ENCODE measurements around the gene DACH2. TPM values are rescaled to one million over a fixed set of nuclear protein-coding genes. Genes with fewer than 3 reads are reported as not detected.

Gene DACH2
- total RNA-seq, 2 experiments from 2014 or later, result not detected

GRCh38 chrX:86241547-86241946 lies 93.3 kb downstream of the DACH2 start:
- ATAC-seq (ENCODE audit: poor library complexity), result no peak
- Mint-ChIP-seq H3K9me3 (peaks cover 3% of the 10 kb centered on the region), H3K4me1 (ENCODE audit: low read depth) (no peaks in the 10 kb centered on the region), H3K4me3 (no peak overlapping the region), H3K36me3 (ENCODE audit: low read depth) (no peaks in the 10 kb centered on the region), H3K27ac (no peak overlapping the region), H3K27me3 (no peaks in the 10 kb centered on the region)
- no peaks in the 10 kb centered on the region for H3K36me3 ChIP-seq (ENCODE audit: insufficient read depth, low read length)
- no peak overlapping the region for H3K27ac ChIP-seq (ENCODE audit: low read depth in 1 of 2, low read length in 2 of 2)
- H3K4me3 ChIP-seq (ENCODE audit: low read length), result no peak overlapping the region
- no peaks in the 10 kb centered on the region for H3K4me1 ChIP-seq (ENCODE audit: insufficient read depth, low read length)
- ChIA-PET CTCF (no interaction called here), POLR2A (no interaction called here)
- TF ChIP-seq, protein P1, sequence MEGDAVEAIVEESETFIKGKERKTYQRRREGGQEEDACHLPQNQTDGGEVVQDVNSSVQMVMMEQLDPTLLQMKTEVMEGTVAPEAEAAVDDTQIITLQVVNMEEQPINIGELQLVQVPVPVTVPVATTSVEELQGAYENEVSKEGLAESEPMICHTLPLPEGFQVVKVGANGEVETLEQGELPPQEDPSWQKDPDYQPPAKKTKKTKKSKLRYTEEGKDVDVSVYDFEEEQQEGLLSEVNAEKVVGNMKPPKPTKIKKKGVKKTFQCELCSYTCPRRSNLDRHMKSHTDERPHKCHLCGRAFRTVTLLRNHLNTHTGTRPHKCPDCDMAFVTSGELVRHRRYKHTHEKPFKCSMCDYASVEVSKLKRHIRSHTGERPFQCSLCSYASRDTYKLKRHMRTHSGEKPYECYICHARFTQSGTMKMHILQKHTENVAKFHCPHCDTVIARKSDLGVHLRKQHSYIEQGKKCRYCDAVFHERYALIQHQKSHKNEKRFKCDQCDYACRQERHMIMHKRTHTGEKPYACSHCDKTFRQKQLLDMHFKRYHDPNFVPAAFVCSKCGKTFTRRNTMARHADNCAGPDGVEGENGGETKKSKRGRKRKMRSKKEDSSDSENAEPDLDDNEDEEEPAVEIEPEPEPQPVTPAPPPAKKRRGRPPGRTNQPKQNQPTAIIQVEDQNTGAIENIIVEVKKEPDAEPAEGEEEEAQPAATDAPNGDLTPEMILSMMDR (IDR thresholded peaks at IDR 0.05), result no peak
- H3K27me3 ChIP-seq (ENCODE audit: control insufficient read depth in 1 of 2, insufficient read depth in 2 of 2, low read length in 2 of 2), result no peaks in the 10 kb centered on the region
- intact Hi-C loops (cut with DNase I, micrococcal nuclease), result no loop called here
- peaks cover 5 to 12% of the 10 kb centered on the region in 2 experiments for H3K9me3 ChIP-seq (ENCODE audit: control insufficient read depth in 1 of 2, insufficient read depth in 1 of 2, low read length in 2 of 2)
- DNase-seq, result no peak

GRCh38 chrX:86263526-86263925 lies 115.3 kb downstream of the DACH2 start:
- no peak for DNase-seq
- TF ChIP-seq, protein P1 (IDR thresholded peaks at IDR 0.05), result no peak
- Mint-ChIP-seq H3K27me3 (no peaks in the 10 kb centered on the region), H3K4me1 (ENCODE audit: low read depth) (no peaks in the 10 kb centered on the region), H3K36me3 (ENCODE audit: low read depth) (no peaks in the 10 kb centered on the region), H3K9me3 (no peaks in the 10 kb centered on the region), H3K4me3 (no peak overlapping the region), H3K27ac (no peak overlapping the region)
- Histone ChIP-seq H3K4me1 (ENCODE audit: insufficient read depth, low read length) (no peaks in the 10 kb centered on the region), H3K27ac (ENCODE audit: low read depth in 1 of 2, low read length in 2 of 2) (no peak overlapping the region), H3K4me3 (ENCODE audit: low read length) (no peak overlapping the region), H3K9me3 (ENCODE audit: control insufficient read depth in 1 of 2, insufficient read depth in 1 of 2, low read length in 2 of 2) (no peaks in the 10 kb centered on the region), H3K27me3 (ENCODE audit: control insufficient read depth in 1 of 2, insufficient read depth in 2 of 2, low read length in 2 of 2) (no peaks in the 10 kb centered on the region), H3K36me3 (ENCODE audit: insufficient read depth, low read length) (no peaks in the 10 kb centered on the region)
- ATAC-seq (ENCODE audit: poor library complexity), result no peak
- intact Hi-C loops (cut with DNase I, micrococcal nuclease), result no loop called here
- CTCF ChIA-PET, result no interaction called here
- POLR2A ChIA-PET, result no interaction called here

DNA sequence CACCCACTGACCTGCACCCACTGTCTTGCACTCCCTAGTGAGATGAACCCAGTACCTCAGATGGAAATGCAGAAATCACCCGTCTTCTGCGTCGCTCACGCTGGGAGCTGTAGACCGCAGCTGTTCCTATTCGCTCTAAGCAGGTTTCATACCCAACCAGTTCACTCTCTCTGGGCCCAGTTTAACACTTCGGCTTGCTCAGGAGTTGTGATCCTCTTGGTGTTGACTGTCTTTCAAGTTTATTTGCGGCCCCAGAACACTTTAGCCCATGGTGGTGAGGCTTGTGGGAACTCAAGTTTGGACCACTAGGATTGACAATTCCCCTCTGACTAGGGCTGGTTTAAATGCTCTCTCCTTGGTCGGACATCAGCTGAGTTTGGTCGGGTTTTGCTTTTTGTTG lies 147.0 kb downstream of the DACH2 start:
- no peak overlapping the region for H3K4me3 Mint-ChIP-seq
- Histone ChIP-seq H3K9me3 (ENCODE audit: control insufficient read depth in 1 of 2, insufficient read depth in 1 of 2, low read length in 2 of 2) (no peaks in the 10 kb centered on the region), H3K27ac (ENCODE audit: low read depth in 1 of 2, low read length in 2 of 2) (no peak overlapping the region), H3K36me3 (ENCODE audit: insufficient read depth, low read length) (no peaks in the 10 kb centered on the region), H3K4me1 (ENCODE audit: insufficient read depth, low read length) (no peaks in the 10 kb centered on the region), H3K4me3 (ENCODE audit: low read length) (no peak overlapping the region), H3K27me3 (ENCODE audit: control insufficient read depth in 1 of 2, insufficient read depth in 2 of 2, low read length in 2 of 2) (no peaks in the 10 kb centered on the region)
- no peak overlapping the region for H3K27ac Mint-ChIP-seq
- intact Hi-C loops (cut with DNase I, micrococcal nuclease), result no loop called here
- POLR2A ChIA-PET, result no interaction called here
- no peak for DNase-seq
- no peaks in the 10 kb centered on the region for H3K36me3 Mint-ChIP-seq (ENCODE audit: low read depth)
- CTCF ChIA-PET, result no interaction called here
- ATAC-seq (ENCODE audit: poor library complexity), result no peak
- no peaks in the 10 kb centered on the region for H3K9me3 Mint-ChIP-seq
- TF ChIP-seq, protein P1 (IDR thresholded peaks at IDR 0.05), result no peak
- H3K4me1 Mint-ChIP-seq (ENCODE audit: low read depth), result no peaks in the 10 kb centered on the region
- H3K27me3 Mint-ChIP-seq, result no peaks in the 10 kb centered on the region
